GM23248 (cell line): ENCODE results near the gene FAT2. TPM values are rescaled to one million over a fixed set of nuclear protein-coding genes. Genes with fewer than 3 reads are reported as not detected.

Source experiments
- DNase-seq: peaks from one replicate; pipeline ENCODE4 v3.0.0-alpha.2; 2015
- H2AFZ ChIP-seq: fragments of 200-600 bp; sonication (generic); 2 replicates; pipeline ENCODE4 v1.6.1; 2016; ENCODE audit warnings: antibody characterized with exemption
- H3F3A ChIP-seq: fragments of 200-600 bp; sonication (generic); 2 replicates; pipeline ENCODE4 v1.6.1; 2016; ENCODE audit warnings: mild to moderate bottlenecking, antibody characterized with exemption, mixed run types; ENCODE audit not compliant: insufficient read depth
- H3K27ac ChIP-seq: fragments of 200-600 bp; sonication (generic); 2 replicates; pipeline ENCODE4 v1.5.1; 2016; ENCODE audit warnings: mild to moderate bottlenecking
- H3K27me3 ChIP-seq: fragments of 200-600 bp; sonication (generic); replicated peaks from 2 replicates; pipeline ENCODE4 v1.6.1; 2016; ENCODE audit warnings: mild to moderate bottlenecking; ENCODE audit not compliant: insufficient read depth
- H3K36me3 ChIP-seq: fragments of 200-600 bp; sonication (generic); 2 replicates; pipeline ENCODE4 v1.6.1; 2016; ENCODE audit warnings: low read depth, mild to moderate bottlenecking
- H3K4me1 ChIP-seq: fragments of 200-600 bp; sonication (generic); 2 replicates; pipeline ENCODE4 v1.6.1; 2016; ENCODE audit warnings: mild to moderate bottlenecking; ENCODE audit not compliant: insufficient read depth
- H3K4me2 ChIP-seq: fragments of 200-600 bp; sonication (generic); one replicate; pipeline ENCODE4 v1.6.1; 2016; ENCODE audit warnings: mild to moderate bottlenecking; ENCODE audit not compliant: unreplicated experiment
- H3K4me3 ChIP-seq: fragments of 200-600 bp; sonication (generic); 2 replicates; pipeline ENCODE4 v1.5.1; 2016; ENCODE audit warnings: mild to moderate bottlenecking
- H3K79me2 ChIP-seq: fragments of 200-600 bp; sonication (generic); 2 replicates; pipeline ENCODE4 v1.6.1; 2016; ENCODE audit warnings: mild to moderate bottlenecking; ENCODE audit not compliant: insufficient read depth
- H3K9ac ChIP-seq: fragments of 200-600 bp; sonication (generic); 2 replicates; pipeline ENCODE4 v1.6.1; 2016; ENCODE audit warnings: mild to moderate bottlenecking
- H3K9me2 ChIP-seq: fragments of 200-600 bp; sonication (generic); 2 replicates; pipeline ENCODE4 v1.6.1; 2016; ENCODE audit warnings: mixed run types, mild to moderate bottlenecking, moderate library complexity; ENCODE audit not compliant: insufficient read depth
- H3K9me3 ChIP-seq: fragments of 200-600 bp; sonication (generic); one replicate; pipeline ENCODE4 v1.6.1; 2017; ENCODE audit warnings: low read depth
- H4K20me1 ChIP-seq: fragments of 200-600 bp; sonication (generic); 2 replicates; pipeline ENCODE4 v1.6.0; 2016; ENCODE audit not compliant: insufficient read depth
- EZH2 ChIP-seq: fragments of 200-600 bp; sonication (generic); IDR thresholded peaks from 2 replicates; pipeline ENCODE4 v1.6.1; 2018; ENCODE audit warnings: antibody characterized with exemption, mild to moderate bottlenecking; ENCODE audit not compliant: insufficient read depth, poor library complexity, severe bottlenecking
- EZH2phosphoT487 ChIP-seq: fragments of 200-600 bp; sonication (generic); IDR thresholded peaks from 2 replicates; pipeline ENCODE4 v1.6.1; 2018; ENCODE audit warnings: antibody characterized with exemption, moderate library complexity, mild to moderate bottlenecking, low read depth; ENCODE audit not compliant: insufficient read depth
- WGBS, 2 experiments: methylation state at CpG; one replicate each; pipeline ENCODE4 v1.1.6; 2015 to 2017; ENCODE audit warnings: low lambda C conversion rate in 2 of 2, low coverage in 1 of 2; ENCODE audit errors: missing lambda C conversion rate in 2 of 2; 5-methylcytosine and 5-hydroxymethylcytosine counted together
- in situ Hi-C: fragments of 300-500 bp; cut with MboI; formaldehyde crosslinking; loops from 2 replicates; pipeline ENCODE4 v1.15.0; 2020
- polyA plus RNA-seq: library from polyadenylated mRNA; unstranded; fragments of >200 nt; fragmentation: Nextera tagmentation; extraction: Ambion mirVana; gene quantifications from 2 replicates; pipeline ENCODE4 v1.2.1, GENCODE V29; 2016
- total RNA-seq: library from RNA; depleted of rRNA; stranded (reverse); fragments of >200 nt; shearing (Covaris generic); gene quantifications from 2 replicates; pipeline ENCODE4 v1.2.3, GENCODE V29; 2014; rRNA removed

Gene FAT2
- total RNA-seq (not detected in 2 replicates), polyA plus RNA-seq (not detected in 2 replicates)

DNA sequence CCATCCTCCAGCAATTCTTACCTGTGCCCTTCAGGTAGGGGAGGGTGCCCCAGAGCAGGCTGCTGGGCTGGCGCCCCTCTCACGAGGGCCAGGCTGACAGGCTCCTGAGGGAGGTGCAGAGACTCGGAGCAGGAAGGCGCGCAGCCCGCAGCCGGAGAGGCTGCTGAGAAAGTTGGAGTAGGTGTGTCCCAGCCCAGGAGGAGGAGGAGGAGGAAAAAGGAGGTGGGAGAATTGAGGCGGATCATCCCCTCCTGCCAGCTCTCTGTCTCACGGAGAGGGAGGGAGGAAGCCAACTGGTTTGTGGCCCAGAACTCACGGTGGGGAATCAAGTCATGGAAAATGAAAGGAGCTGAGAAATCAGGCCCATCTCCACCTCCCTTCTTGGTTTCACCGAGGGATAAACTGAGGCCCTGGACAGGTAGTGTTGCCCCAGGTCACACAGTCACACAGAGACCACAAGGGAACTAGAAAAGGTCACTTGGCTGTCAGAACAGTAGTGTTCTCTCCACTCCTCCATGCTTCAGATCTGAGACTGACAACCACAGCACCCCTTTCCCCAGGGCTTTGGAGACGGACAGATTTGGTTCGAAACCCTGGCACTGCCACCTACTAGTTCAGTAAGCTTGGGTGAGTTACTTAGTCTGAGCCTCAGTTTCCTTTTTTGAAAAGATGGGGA, at the start of gene FAT2:
Gene FAT2 (minus strand): TSS at position 188 of the 676 bp plus-strand sequence. CDS start 22,400 bp downstream, outside the sequence.
- no peak within 1 kb of the TSS for H3K4me3 ChIP-seq
- H3K27ac ChIP-seq = no peak within 1 kb of the TSS
- no peaks in the 10 kb centered on the region for H3K27me3 ChIP-seq
- no peaks in the 10 kb centered on the region for H3K79me2 ChIP-seq
- H3K9me2 ChIP-seq = no peaks in the 10 kb centered on the region
- H4K20me1 ChIP-seq = no peaks in the 10 kb centered on the region
- no peak within 1 kb of the TSS for H2AFZ ChIP-seq
- no peak for DNase-seq
- in situ Hi-C loops = no loop called here
- H3K36me3 ChIP-seq = no peaks in the 10 kb centered on the region
- no peaks in the 10 kb centered on the region for H3K4me1 ChIP-seq
- H3K9me3 ChIP-seq = no peaks in the 10 kb centered on the region
- WGBS, 2 experiments = 26 to 32% methylated on average over 13 of the region's 13 CpGs
- TF ChIP-seq EZH2phosphoT487 = no peak
- no peak for TF ChIP-seq EZH2
- H3F3A ChIP-seq = no peaks in the 10 kb centered on the region
- no peak within 1 kb of the TSS for H3K9ac ChIP-seq
- no peak within 1 kb of the TSS for H3K4me2 ChIP-seq

DNA sequence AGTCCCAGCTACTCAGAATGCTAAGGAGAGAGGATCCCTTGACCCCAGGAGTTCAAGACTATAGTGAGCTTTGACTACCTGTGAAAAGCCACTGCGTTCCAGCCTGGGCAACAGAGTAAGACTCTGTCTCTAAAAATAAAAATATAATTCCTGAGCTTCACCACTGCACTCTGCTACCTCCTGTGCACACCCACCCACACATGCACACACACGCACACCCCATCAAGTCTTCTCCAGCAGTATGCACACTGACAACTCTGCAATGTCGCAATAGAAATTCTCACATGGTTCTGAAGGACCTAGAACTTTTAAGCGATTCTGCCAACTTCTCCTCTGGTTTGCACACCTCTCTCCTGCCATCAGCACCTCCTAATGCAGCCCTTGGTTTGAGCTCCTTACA, 47.5 kb upstream of the FAT2 start:
- no peaks in the 10 kb centered on the region for H3K9me3 ChIP-seq
- H2AFZ ChIP-seq = no peak overlapping the region
- no peak for DNase-seq
- H4K20me1 ChIP-seq = no peaks in the 10 kb centered on the region
- WGBS, 2 experiments = 68 to 72% methylated on average over 4 of the region's 4 CpGs
- H3K27me3 ChIP-seq = peaks cover 23% of the 10 kb centered on the region
- H3K79me2 ChIP-seq = no peaks in the 10 kb centered on the region
- TF ChIP-seq EZH2phosphoT487 = no peak
- TF ChIP-seq EZH2 = no peak
- H3K9me2 ChIP-seq = no peaks in the 10 kb centered on the region
- no peak overlapping the region for H3K9ac ChIP-seq
- in situ Hi-C loops = loop anchor here (25.0 kb wide), 1 partner anchor 849 kb away; no protein-coding TSS in a partner anchor
- H3K27ac ChIP-seq = no peak overlapping the region
- H3F3A ChIP-seq = no peaks in the 10 kb centered on the region
- no peak overlapping the region for H3K4me3 ChIP-seq
- no peaks in the 10 kb centered on the region for H3K36me3 ChIP-seq
- no peak overlapping the region for H3K4me2 ChIP-seq
- H3K4me1 ChIP-seq = no peaks in the 10 kb centered on the region

GRCh38 chr5:151637676-151638075, 46.5 kb upstream of the FAT2 start:
- DNase-seq = peak; percentile 24
- no peaks in the 10 kb centered on the region for H3K4me1 ChIP-seq
- 25 to 33% methylated on average over 5 of the region's 5 CpGs for WGBS, 2 experiments
- H4K20me1 ChIP-seq = no peaks in the 10 kb centered on the region
- no peak overlapping the region for H3K4me3 ChIP-seq
- H3K36me3 ChIP-seq = no peaks in the 10 kb centered on the region
- no peaks in the 10 kb centered on the region for H3K9me3 ChIP-seq
- H3K79me2 ChIP-seq = no peaks in the 10 kb centered on the region
- H3K27me3 ChIP-seq = peaks cover 25% of the 10 kb centered on the region
- H2AFZ ChIP-seq = no peak overlapping the region
- no peak for TF ChIP-seq EZH2phosphoT487
- TF ChIP-seq EZH2 = no peak
- in situ Hi-C loops = loop anchor here (25.0 kb wide), 1 partner anchor 850 kb away; no protein-coding TSS in a partner anchor
- H3K4me2 ChIP-seq = no peak overlapping the region
- no peak overlapping the region for H3K27ac ChIP-seq
- H3K9ac ChIP-seq = no peak overlapping the region
- H3K9me2 ChIP-seq = no peaks in the 10 kb centered on the region
- H3F3A ChIP-seq = no peaks in the 10 kb centered on the region

DNA sequence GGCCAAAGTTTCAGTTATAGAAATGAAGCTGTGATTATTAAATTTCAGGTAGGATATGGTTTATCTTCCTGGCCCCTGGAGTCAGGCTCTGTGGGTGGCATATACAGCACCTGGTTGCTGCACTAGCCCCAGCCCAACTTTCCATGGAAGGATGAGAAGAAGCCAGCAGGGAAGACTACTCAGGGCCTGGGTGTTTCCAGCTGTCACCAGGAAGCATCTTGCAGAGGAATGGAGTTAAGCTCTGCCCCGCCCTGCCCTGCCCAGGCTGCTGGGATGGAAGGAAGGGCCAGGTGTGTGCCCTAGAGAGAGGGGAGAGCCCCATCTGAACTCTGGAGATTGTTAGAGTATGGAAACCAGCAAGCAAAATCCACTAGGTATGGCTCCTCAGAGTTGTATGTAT, 42.8 kb upstream of the FAT2 start:
- in situ Hi-C loops = loop anchor here (25.0 kb wide), 1 partner anchor 853 kb away; no protein-coding TSS in a partner anchor
- Histone ChIP-seq H3K9ac (no peak overlapping the region), H3K4me2 (no peak overlapping the region), H3K4me3 (no peak overlapping the region), H2AFZ (no peak overlapping the region), H3K27ac (no peak overlapping the region), H4K20me1 (no peaks in the 10 kb centered on the region), H3K4me1 (peaks cover 2% of the 10 kb centered on the region; the same call in 1 of the 2 replicates), H3F3A (no peaks in the 10 kb centered on the region; the same call in 1 of the 2 replicates), H3K36me3 (no peaks in the 10 kb centered on the region), H3K9me3 (no peaks in the 10 kb centered on the region), H3K27me3 (peaks cover 25% of the 10 kb centered on the region), H3K79me2 (no peaks in the 10 kb centered on the region), H3K9me2 (no peaks in the 10 kb centered on the region)
- TF ChIP-seq EZH2phosphoT487 (no peak), EZH2 (no peak)
- 57 to 65% methylated on average over 1 of the region's 1 CpG for WGBS, 2 experiments
- DNase-seq = no peak
